HG02759 (cell line): ENCODE results near the gene TNFSF11.

Experiments used
- ATAC-seq: cut with Tn5 transposase; IDR thresholded peaks from one replicate; pipeline ENCODE4 v1.9.1; 2021; ENCODE audit warnings: mild to moderate bottlenecking, moderate library complexity; ENCODE audit not compliant: unreplicated experiment

The TNFSF11 gene

GRCh38 chr13:42651936-42652641 lies 78.1 kb downstream of the TNFSF11 start:
- ATAC-seq = no peak

DNA sequence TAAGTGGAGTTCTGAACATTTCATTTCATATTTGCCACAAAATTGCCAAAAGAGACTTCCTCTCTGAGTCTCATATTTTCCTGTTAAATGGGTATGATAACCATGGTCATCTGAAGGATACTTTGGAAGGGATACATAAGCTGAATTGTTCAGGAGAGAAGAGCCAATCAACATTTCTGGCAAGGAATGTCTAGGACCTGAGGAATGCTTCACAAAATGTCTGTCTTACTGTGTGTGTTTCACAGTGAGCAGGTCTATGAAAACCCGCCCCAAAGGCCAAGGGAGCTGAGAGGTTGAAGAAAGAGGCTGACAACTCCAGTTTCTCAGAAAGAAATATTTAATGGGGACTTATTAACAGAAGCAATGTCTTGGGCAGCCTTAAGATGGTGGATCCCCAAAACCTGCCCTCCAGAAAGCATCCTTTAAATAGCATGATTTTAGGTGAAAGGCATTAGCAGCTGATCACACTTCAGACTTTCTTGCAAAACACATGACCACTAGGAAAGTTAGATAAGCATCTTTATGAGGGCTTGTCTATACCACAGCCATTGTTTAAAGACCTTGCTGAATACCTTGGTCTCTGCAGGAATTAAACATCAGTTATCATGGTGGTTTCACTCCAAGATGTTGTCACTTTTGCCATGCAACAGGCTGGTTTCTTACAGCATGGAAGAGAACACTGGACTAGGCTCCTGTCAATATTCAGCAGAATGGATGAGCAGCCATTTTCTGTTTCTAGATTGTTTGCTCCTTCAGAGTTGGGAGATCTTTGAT lies 78.9 kb downstream of the TNFSF11 start:
- ATAC-seq = no peak

GRCh38 chr13:42653679-42654078 lies 79.7 kb downstream of the TNFSF11 start:
- ATAC-seq = no peak

GRCh38 chr13:42654212-42654611 lies 80.3 kb downstream of the TNFSF11 start:
- no peak for ATAC-seq

DNA sequence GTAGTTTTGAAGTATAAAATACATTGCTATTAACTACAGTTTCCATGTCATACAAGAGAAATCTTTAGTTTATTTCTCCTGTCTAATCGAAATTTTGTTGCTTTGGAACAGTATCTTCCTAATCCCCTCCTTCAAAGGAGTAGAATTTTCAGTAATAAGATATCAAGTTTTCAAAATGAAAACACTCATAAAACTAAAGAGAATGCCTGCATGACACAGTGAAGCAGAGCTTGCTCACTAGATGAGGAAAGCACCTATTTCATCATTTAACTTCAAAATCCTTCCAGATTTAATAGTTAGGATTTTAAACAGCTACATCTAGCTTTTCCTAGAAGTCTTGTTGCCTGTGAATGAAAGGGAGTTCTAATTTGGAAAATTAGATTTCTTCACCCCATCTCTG lies 80.8 kb downstream of the TNFSF11 start:
- ATAC-seq = no peak

DNA sequence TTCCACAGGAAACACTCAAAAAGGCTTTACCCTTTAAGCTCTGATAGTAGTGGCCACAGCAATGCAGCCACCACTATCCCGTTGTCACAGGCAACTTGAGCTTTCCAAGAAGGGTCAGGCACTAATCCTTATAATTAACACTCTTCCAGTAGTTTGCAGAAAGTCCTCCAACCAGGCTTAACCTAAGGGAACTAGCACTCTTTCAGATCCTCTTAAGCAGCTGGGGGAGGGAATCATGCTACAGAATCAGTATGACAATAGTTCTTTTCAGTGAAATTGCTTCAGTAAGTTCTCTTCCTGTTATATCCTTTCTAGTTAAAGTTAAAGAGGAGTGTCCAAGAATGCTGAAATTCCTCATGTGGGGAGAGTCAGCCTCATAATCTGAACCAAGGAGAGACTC lies 82.2 kb downstream of the TNFSF11 start:
- ATAC-seq = no peak

DNA sequence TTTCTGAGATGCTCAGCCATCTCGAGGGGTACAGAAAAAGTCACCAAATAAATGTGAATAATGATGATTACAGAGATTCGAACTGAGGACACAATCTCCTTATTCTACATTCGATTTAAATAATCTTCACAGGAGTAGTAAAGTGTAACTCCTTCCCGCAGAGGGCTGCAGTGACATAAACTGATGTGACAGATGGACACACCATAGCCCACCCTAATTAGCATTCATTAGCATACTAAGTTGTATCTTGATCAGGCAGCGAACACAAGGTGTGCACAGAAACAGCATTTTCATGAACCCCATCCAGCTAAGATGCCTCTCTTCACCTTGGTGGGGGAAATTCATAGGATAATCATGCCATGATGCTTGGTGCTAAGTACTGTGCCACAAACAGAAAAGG lies 83.0 kb downstream of the TNFSF11 start:
- ATAC-seq = no peak
